ENCODE data around the gene SPINK4.

SPINK4 gene

GRCh38 chr9:33210006-33210715 is 29.8 kb upstream of the SPINK4 start:
- DNase-seq (ENCODE audit: insufficient read length, low spot score) (no peak), FAIRE-seq (peak; percentile 38)
- TF ChIP-seq POLR2A (IDR thresholded peaks at IDR 0.05; ENCODE audit: low read depth, low read length) (no peak), POLR2AphosphoS5 (IDR thresholded peaks at IDR 0.05; ENCODE audit: low read depth, low read length) (no peak), SPI1 (IDR thresholded peaks at IDR 0.05; ENCODE audit: low read depth, low read length) (no peak), POU2F2 (IDR thresholded peaks at IDR 0.05; ENCODE audit: low read depth, low read length) (no peak), TAF1 (IDR thresholded peaks at IDR 0.05; ENCODE audit: low read depth, low read length) (no peak)

GRCh38 chr9:33211695-33212393 is 28.1 kb upstream of the SPINK4 start:
- DNase-seq (ENCODE audit: insufficient read length, low spot score) (no peak), FAIRE-seq (no peak)
- TF ChIP-seq TAF1 (IDR thresholded peaks at IDR 0.05; ENCODE audit: low read depth, low read length) (no peak), POU2F2 (IDR thresholded peaks at IDR 0.05; ENCODE audit: low read depth, low read length) (no peak), POLR2A (IDR thresholded peaks at IDR 0.05; ENCODE audit: low read depth, low read length) (no peak), SPI1 (IDR thresholded peaks at IDR 0.05; ENCODE audit: low read depth, low read length) (no peak), PAX5 (IDR thresholded peaks at IDR 0.05; ENCODE audit: insufficient read depth, low read length, severe bottlenecking) (no peak), POLR2AphosphoS5 (IDR thresholded peaks at IDR 0.05; ENCODE audit: low read depth, low read length) (no peak)

- DNase-seq (ENCODE audit: insufficient read length, low spot score), result no peak
- TF ChIP-seq SPI1 (IDR thresholded peaks at IDR 0.05; ENCODE audit: low read depth, low read length) (peak; percentile 71), POLR2AphosphoS5 (IDR thresholded peaks at IDR 0.05; ENCODE audit: low read depth, low read length) (no peak)
- FAIRE-seq, result peak; percentile 91
Measured at GRCh38 chr9:33220681-33221567, 19.0 kb upstream of the SPINK4 start.

- DNase-seq (ENCODE audit: insufficient read length, low spot score), result no peak
- TF ChIP-seq POLR2A (IDR thresholded peaks at IDR 0.05; ENCODE audit: low read depth, low read length) (no peak), PAX5 (IDR thresholded peaks at IDR 0.05; ENCODE audit: insufficient read depth, low read length, severe bottlenecking) (no peak), POLR2AphosphoS5 (IDR thresholded peaks at IDR 0.05; ENCODE audit: low read depth, low read length) (no peak), POU2F2 (IDR thresholded peaks at IDR 0.05; ENCODE audit: low read depth, low read length) (no peak), SPI1 (IDR thresholded peaks at IDR 0.05; ENCODE audit: low read depth, low read length) (no peak), TAF1 (IDR thresholded peaks at IDR 0.05; ENCODE audit: low read depth, low read length) (no peak)
- FAIRE-seq, result no peak
Measured at GRCh38 chr9:33221568-33221884, 18.4 kb upstream of the SPINK4 start.

GRCh38 chr9:33222031-33222430 is 17.9 kb upstream of the SPINK4 start:
- TF ChIP-seq POLR2AphosphoS5 (IDR thresholded peaks at IDR 0.05; ENCODE audit: low read depth, low read length) (no peak), PAX5 (IDR thresholded peaks at IDR 0.05; ENCODE audit: insufficient read depth, low read length, severe bottlenecking) (no peak), POLR2A (IDR thresholded peaks at IDR 0.05; ENCODE audit: low read depth, low read length) (no peak), SPI1 (IDR thresholded peaks at IDR 0.05; ENCODE audit: low read depth, low read length) (no peak), POU2F2 (IDR thresholded peaks at IDR 0.05; ENCODE audit: low read depth, low read length) (no peak), TAF1 (IDR thresholded peaks at IDR 0.05; ENCODE audit: low read depth, low read length) (no peak)
- DNase-seq (ENCODE audit: insufficient read length, low spot score), result no peak
- FAIRE-seq, result no peak

GRCh38 chr9:33223696-33224095 is 16.3 kb upstream of the SPINK4 start:
- no peak for FAIRE-seq
- TF ChIP-seq SPI1 (IDR thresholded peaks at IDR 0.05; ENCODE audit: low read depth, low read length) (no peak), PAX5 (IDR thresholded peaks at IDR 0.05; ENCODE audit: insufficient read depth, low read length, severe bottlenecking) (no peak), POU2F2 (IDR thresholded peaks at IDR 0.05; ENCODE audit: low read depth, low read length) (no peak), TAF1 (IDR thresholded peaks at IDR 0.05; ENCODE audit: low read depth, low read length) (no peak), POLR2AphosphoS5 (IDR thresholded peaks at IDR 0.05; ENCODE audit: low read depth, low read length) (no peak), POLR2A (IDR thresholded peaks at IDR 0.05; ENCODE audit: low read depth, low read length) (no peak)

GRCh38 chr9:33225319-33226147 is 14.4 kb upstream of the SPINK4 start:
- FAIRE-seq (peak; percentile 74), DNase-seq (ENCODE audit: insufficient read length, low spot score) (no peak)
- TF ChIP-seq POLR2AphosphoS5 (IDR thresholded peaks at IDR 0.05; ENCODE audit: low read depth, low read length) (no peak), POLR2A (IDR thresholded peaks at IDR 0.05; ENCODE audit: low read depth, low read length) (no peak), POU2F2 (IDR thresholded peaks at IDR 0.05; ENCODE audit: low read depth, low read length) (no peak), SPI1 (IDR thresholded peaks at IDR 0.05; ENCODE audit: low read depth, low read length) (no peak), TAF1 (IDR thresholded peaks at IDR 0.05; ENCODE audit: low read depth, low read length) (no peak), PAX5 (IDR thresholded peaks at IDR 0.05; ENCODE audit: insufficient read depth, low read length, severe bottlenecking) (no peak)

More at GRCh38 chr9:33223696-33224095, 16.3 kb upstream of the SPINK4 start:
- no peak for DNase-seq (ENCODE audit: insufficient read length, low spot score)

GRCh38 chr9:33227008-33227398 is 13.0 kb upstream of the SPINK4 start:
- DNase-seq (ENCODE audit: insufficient read length, low spot score) (no peak), FAIRE-seq (no peak)
- TF ChIP-seq SPI1 (IDR thresholded peaks at IDR 0.05; ENCODE audit: low read depth, low read length) (peak; percentile 96), POLR2AphosphoS5 (IDR thresholded peaks at IDR 0.05; ENCODE audit: low read depth, low read length) (no peak)

- FAIRE-seq, result no peak
- no peak for DNase-seq (ENCODE audit: insufficient read length, low spot score)
- TF ChIP-seq POLR2A (IDR thresholded peaks at IDR 0.05; ENCODE audit: low read depth, low read length) (no peak), POLR2AphosphoS5 (IDR thresholded peaks at IDR 0.05; ENCODE audit: low read depth, low read length) (no peak), SPI1 (IDR thresholded peaks at IDR 0.05; ENCODE audit: low read depth, low read length) (no peak), PAX5 (IDR thresholded peaks at IDR 0.05; ENCODE audit: insufficient read depth, low read length, severe bottlenecking) (no peak), TAF1 (IDR thresholded peaks at IDR 0.05; ENCODE audit: low read depth, low read length) (no peak), POU2F2 (IDR thresholded peaks at IDR 0.05; ENCODE audit: low read depth, low read length) (no peak)
Measured at GRCh38 chr9:33227741-33228140, 12.2 kb upstream of the SPINK4 start.
